SIG-M5 treated with dmso at 0.1 percent for 504 hours (cell line): ENCODE measurements around the gene HMX1.

Experiments used
- DNase-seq: peaks from one replicate; lab custom pipeline; 2025; ENCODE audit not compliant: unreplicated experiment; lab: John Stamatoyannopoulos, UW

The HMX1 gene

GRCh38 chr4:8893227-8893623 lies 21.6 kb upstream of the HMX1 start:
- no peak for DNase-seq

GRCh38 chr4:8892556-8893226 lies 21.1 kb upstream of the HMX1 start:
- DNase-seq = no peak

GRCh38 chr4:8891646-8892555 lies 20.3 kb upstream of the HMX1 start:
- DNase-seq = no peak

GRCh38 chr4:8891255-8891645 lies 19.6 kb upstream of the HMX1 start:
- no peak for DNase-seq

- no peak for DNase-seq
Observed at GRCh38 chr4:8888856-8889255, 17.2 kb upstream of the HMX1 start.

GRCh38 chr4:8886612-8887406 lies 15.2 kb upstream of the HMX1 start:
- no peak for DNase-seq

- no peak for DNase-seq
Observed at GRCh38 chr4:8882239-8882638, 10.6 kb upstream of the HMX1 start.

- DNase-seq = no peak
Observed at GRCh38 chr4:8880851-8881250, 9.2 kb upstream of the HMX1 start.

- DNase-seq = no peak
Observed at GRCh38 chr4:8879574-8879973, 7.9 kb upstream of the HMX1 start.

GRCh38 chr4:8878421-8878820 lies 6.8 kb upstream of the HMX1 start:
- DNase-seq = no peak

GRCh38 chr4:8877780-8878040 lies 6.1 kb upstream of the HMX1 start:
- no peak for DNase-seq

GRCh38 chr4:8876982-8877779 lies 5.5 kb upstream of the HMX1 start:
- no peak for DNase-seq

- DNase-seq = no peak
Observed at GRCh38 chr4:8874896-8875680, 3.4 kb upstream of the HMX1 start.

- no peak for DNase-seq
Observed at GRCh38 chr4:8874003-8874895, 2.6 kb upstream of the HMX1 start.

- no peak for DNase-seq
Observed at GRCh38 chr4:8872402-8873291, 1.0 kb upstream of the HMX1 start.

GRCh38 chr4:8870647-8871416 lies 807 bp downstream of the HMX1 start:
- no peak for DNase-seq

- no peak for DNase-seq
Observed at GRCh38 chr4:8869898-8870646, 1.6 kb downstream of the HMX1 start.
